Neutrophil (primary cell): ENCODE data around the gene PDRG1.
"Not testable (repeated sequence)": the region's sequence is repeated elsewhere in the genome, so short reads cannot be mapped to it uniquely, and the experiment has no call there.

ENCODE experiments used
- H3K27ac ChIP-seq: fragments of 200-600 bp; sonication (generic); 2 replicates; pipeline ENCODE4 v1.5.1; 2016; ENCODE audit warnings: mild to moderate bottlenecking, moderate library complexity
- H3K27me3 ChIP-seq: fragments of 200-600 bp; sonication (generic); 2 replicates; pipeline ENCODE4 v1.6.0; 2016; ENCODE audit warnings: mild to moderate bottlenecking
- H3K36me3 ChIP-seq: fragments of 200-600 bp; sonication (generic); 2 replicates; pipeline ENCODE4 v1.5.1; 2017
- H3K4me1 ChIP-seq, 2 experiments: fragments of 200-600 bp in 1 of 2; sonication (generic) in 1 of 2; 1 replicate in 1 of 2; 2 replicates in 1 of 2; pipeline versions ENCODE4 v1.5.1 to v1.6.1; 2013 to 2016; ENCODE audit warnings: low read depth in 1 of 2, low read length in 1 of 2, mild to moderate bottlenecking in 1 of 2, moderate library complexity in 1 of 2; ENCODE audit not compliant: control insufficient read depth in 1 of 2, insufficient read depth in 1 of 2
- H3K4me3 ChIP-seq, 2 experiments: fragments of 200-600 bp in 1 of 2; sonication (generic) in 1 of 2; 1 replicate in 1 of 2; 2 replicates in 1 of 2; pipeline ENCODE4 v1.5.1; 2013 to 2016; ENCODE audit warnings: low read depth in 1 of 2, low read length in 1 of 2, mild to moderate bottlenecking in 1 of 2, moderate library complexity in 1 of 2
- H3K9me3 ChIP-seq: fragments of 200-600 bp; sonication (generic); 2 replicates; pipeline ENCODE4 v1.5.1; 2016
- CTCF ChIP-seq: fragments of 200-600 bp; sonication (generic); IDR thresholded peaks from 2 replicates; pipeline ENCODE4 v1.5.1; 2016; ENCODE audit warnings: antibody characterized with exemption

The PDRG1 gene

GRCh38 chr20:31934968-31935764 lies 16.7 kb downstream of the PDRG1 start:
- TF ChIP-seq CTCF, result no peak
- no peaks in the 10 kb centered on the region for H3K27me3 ChIP-seq
- no peaks in the 10 kb centered on the region for H3K9me3 ChIP-seq
- no peak overlapping the region for H3K4me3 ChIP-seq
- H3K27ac ChIP-seq, result no peak overlapping the region
- no peaks in the 10 kb centered on the region for H3K36me3 ChIP-seq
- no peaks in the 10 kb centered on the region for H3K4me1 ChIP-seq

GRCh38 chr20:31934491-31934890 lies 17.4 kb downstream of the PDRG1 start:
- TF ChIP-seq CTCF, result no peak

GRCh38 chr20:31933698-31934097 lies 18.1 kb downstream of the PDRG1 start:
- H3K27me3 ChIP-seq, result no peaks in the 10 kb centered on the region
- no peak for TF ChIP-seq CTCF
- no peak overlapping the region for H3K4me3 ChIP-seq
- no peak overlapping the region for H3K27ac ChIP-seq
- H3K4me1 ChIP-seq, result no peaks in the 10 kb centered on the region
- no peaks in the 10 kb centered on the region for H3K9me3 ChIP-seq
- H3K36me3 ChIP-seq, result no peaks in the 10 kb centered on the region

More at GRCh38 chr20:31934491-31934890, 17.4 kb downstream of the PDRG1 start:
- no peaks in the 10 kb centered on the region for H3K27me3 ChIP-seq
- no peaks in the 10 kb centered on the region for H3K4me1 ChIP-seq
- no peak overlapping the region for H3K27ac ChIP-seq
- no peaks in the 10 kb centered on the region for H3K9me3 ChIP-seq
- H3K4me3 ChIP-seq, result no peak overlapping the region
- no peaks in the 10 kb centered on the region for H3K36me3 ChIP-seq

- Histone ChIP-seq H3K4me3 (no peak overlapping the region), H3K36me3 (no peaks in the 10 kb centered on the region), H3K9me3 (no peaks in the 10 kb centered on the region), H3K4me1 (no peaks in the 10 kb centered on the region), H3K27ac (no peak overlapping the region), H3K27me3 (no peaks in the 10 kb centered on the region)
- TF ChIP-seq CTCF, result no peak
Observed at GRCh38 chr20:31930779-31931178, 21.1 kb downstream of the PDRG1 start.

- not testable (repeated sequence) for H3K36me3 ChIP-seq, H3K4me1 ChIP-seq, H3K9me3 ChIP-seq, H3K27me3 ChIP-seq, H3K4me3 ChIP-seq, H3K27ac ChIP-seq
Observed at GRCh38 chr20:31929631-31930030, 22.2 kb downstream of the PDRG1 start.

- no peaks in the 10 kb centered on the region for H3K36me3 ChIP-seq
- H3K27me3 ChIP-seq, result peaks cover 5% of the 10 kb centered on the region
- no peak overlapping the region for H3K27ac ChIP-seq
- no peaks in the 10 kb centered on the region for H3K9me3 ChIP-seq
- no peaks in the 10 kb centered on the region for H3K4me1 ChIP-seq
- H3K4me3 ChIP-seq, result no peak overlapping the region
- TF ChIP-seq CTCF, result no peak
Observed at GRCh38 chr20:31927627-31928159, 24.2 kb downstream of the PDRG1 start.
